ENCODE data around the gene AQP2. TPM values are rescaled to one million over a fixed set of nuclear protein-coding genes. Genes with fewer than 3 reads are reported as not detected.
A peak's percentile ranks its signal among the peaks of the same experiment; 100 is the strongest.

Gene AQP2
- total RNA-seq, 1 experiment from 2014 or later: not detected

GRCh38 chr12:49917788-49918173 is 32.8 kb upstream of the AQP2 start:
- Histone ChIP-seq H3K9ac (ENCODE audit: low read length) (no peak overlapping the region), H3K9me2 (ENCODE audit: insufficient read depth) (no peaks in the 10 kb centered on the region), H3K4me3 (replicated peaks in 1 of 2; ENCODE audit: low read depth in 1 of 2, low read length in 2 of 2) (no peak overlapping the region), H2AFZ (ENCODE audit: low read depth, low read length, poor library complexity, severe bottlenecking) (no peak overlapping the region), H3K9me3 (ENCODE audit: control insufficient read depth in 1 of 2, insufficient read depth in 1 of 2, low read depth in 1 of 2, low read length in 2 of 2) (no peaks in the 10 kb centered on the region), H3K4me1 (ENCODE audit: control insufficient read depth in 1 of 2, insufficient read depth in 2 of 2, low read length in 2 of 2) (peaks cover 3 to 6% of the 10 kb centered on the region in 2 experiments; a peak in 3 of 4 replicates), H3K36me3 (ENCODE audit: control insufficient read depth in 1 of 2, insufficient read depth in 2 of 2, low read length in 2 of 2) (no peaks in the 10 kb centered on the region), H3K27me3 (ENCODE audit: insufficient read depth, low read length) (no peaks in the 10 kb centered on the region), H3K4me2 (ENCODE audit: low read length) (no peak overlapping the region), H3K79me2 (ENCODE audit: insufficient read depth, low read length) (no peaks in the 10 kb centered on the region), H4K20me1 (ENCODE audit: insufficient read depth) (no peaks in the 10 kb centered on the region), H3K27ac (ENCODE audit: low read depth, low read length) (no peak overlapping the region)
- intact Hi-C loops (cut with micrococcal nuclease): no loop called here
- DNase-seq (ENCODE audit: low read depth, low spot score): no peak
- ChIA-PET CTCF (no interaction called here), RAD21 (ENCODE audit: low non-redundant PET in 1 of 2, low total read pairs in 2 of 2, uncharacterized antibody in 2 of 2, unreplicated experiment in 2 of 2) (no interaction called here), POLR2A (no interaction called here)
- TF ChIP-seq ZBTB33 (IDR thresholded peaks at IDR 0.05; ENCODE audit: extremely low read depth, insufficient replicate concordance, low read length) (no peak), EZH2 (IDR thresholded peaks at IDR 0.05) (no peak), CBX3 (IDR thresholded peaks at IDR 0.05; ENCODE audit: low read depth) (no peak), ELF1 (IDR thresholded peaks at IDR 0.05; ENCODE audit: borderline replicate concordance, low read depth) (no peak), TCF7L2 (IDR thresholded peaks at IDR 0.05; ENCODE audit: borderline replicate concordance, extremely low read depth, insufficient read depth, insufficient read length) (no peak), JUND (IDR thresholded peaks at IDR 0.05) (no peak)
- BruUV-seq (replicated peaks): no TSS peak
- ATAC-seq: no peak

GRCh38 chr12:49920241-49920914 is 30.2 kb upstream of the AQP2 start:
- no TSS peak for BruUV-seq (replicated peaks)
- H3K27me3 ChIP-seq (ENCODE audit: insufficient read depth, low read length): no peaks in the 10 kb centered on the region
- no peaks in the 10 kb centered on the region for H3K36me3 ChIP-seq (ENCODE audit: control insufficient read depth in 1 of 2, insufficient read depth in 2 of 2, low read length in 2 of 2)
- no peaks in the 10 kb centered on the region for H4K20me1 ChIP-seq (ENCODE audit: insufficient read depth)
- H3K9me3 ChIP-seq (ENCODE audit: control insufficient read depth in 1 of 2, insufficient read depth in 1 of 2, low read depth in 1 of 2, low read length in 2 of 2): no peaks in the 10 kb centered on the region
- DNase-seq (ENCODE audit: low read depth, low spot score): no peak
- no peaks in the 10 kb centered on the region for H3K9me2 ChIP-seq (ENCODE audit: insufficient read depth)
- H3K4me3 ChIP-seq (replicated peaks in 1 of 2; ENCODE audit: low read depth in 1 of 2, low read length in 2 of 2): no peak overlapping the region
- H3K79me2 ChIP-seq (ENCODE audit: insufficient read depth, low read length): no peaks in the 10 kb centered on the region
- no peaks in the 10 kb centered on the region for H3K4me1 ChIP-seq (ENCODE audit: control insufficient read depth in 1 of 2, insufficient read depth in 2 of 2, low read length in 2 of 2)
- no peak overlapping the region for H3K4me2 ChIP-seq (ENCODE audit: low read length)
- ChIA-PET RAD21 (ENCODE audit: low non-redundant PET in 1 of 2, low total read pairs in 2 of 2, uncharacterized antibody in 2 of 2, unreplicated experiment in 2 of 2) (no interaction called here), CTCF (no interaction called here), POLR2A (no interaction called here)
- no peak overlapping the region for H2AFZ ChIP-seq (ENCODE audit: low read depth, low read length, poor library complexity, severe bottlenecking)
- H3K27ac ChIP-seq (ENCODE audit: low read depth, low read length): no peak overlapping the region
- H3K9ac ChIP-seq (ENCODE audit: low read length): no peak overlapping the region
- ATAC-seq: 0 out of 2 replicates have a peak, but pooled peaks have one; percentile 44
- intact Hi-C loops (cut with micrococcal nuclease): no loop called here
- TF ChIP-seq ATF3 (IDR thresholded peaks at IDR 0.05) (no peak), YY1 (IDR thresholded peaks at IDR 0.05; ENCODE audit: extremely low read depth, insufficient replicate concordance, low read depth, low read length) (no peak), SRF (IDR thresholded peaks at IDR 0.05; ENCODE audit: low read depth) (no peak), CTCF (IDR thresholded peaks at IDR 0.05 in 2 of 3, conservative IDR thresholded peaks at IDR 0.05 in 1 of 3; ENCODE audit: borderline replicate concordance in 1 of 3, insufficient read depth in 1 of 3, low read depth in 2 of 3, low read length in 2 of 3) (no peak), ZFX (IDR thresholded peaks at IDR 0.05) (no peak), TCF7L2 (IDR thresholded peaks at IDR 0.05; ENCODE audit: borderline replicate concordance, extremely low read depth, insufficient read depth, insufficient read length) (no peak), EZH2 (IDR thresholded peaks at IDR 0.05) (no peak), ZBTB33 (IDR thresholded peaks at IDR 0.05; ENCODE audit: extremely low read depth, insufficient replicate concordance, low read length) (no peak), POLR2AphosphoS5 (IDR thresholded peaks at IDR 0.05; ENCODE audit: low read depth, low read length) (no peak), RAD21 (IDR thresholded peaks at IDR 0.05; ENCODE audit: low read depth) (no peak)

Measured in HCT116 (cell line).